ENCODE data around the gene USP21.

Gene USP21

GRCh38 chr1:161200992-161201835 lies 41.9 kb downstream of the USP21 start:
- ChIA-PET POLR2A (no interaction called here), CTCF (interaction anchor here (0.9 to 13.8 kb wide), 13 partner anchors 9 to 181 kb away, joined by 3 to 117 read pairs (median 9); partner anchors contain the start of genes PPOX and TOMM40L)
- no peak for DNase-seq (ENCODE audit: extremely low spot score)
- TF ChIP-seq, protein P1, sequence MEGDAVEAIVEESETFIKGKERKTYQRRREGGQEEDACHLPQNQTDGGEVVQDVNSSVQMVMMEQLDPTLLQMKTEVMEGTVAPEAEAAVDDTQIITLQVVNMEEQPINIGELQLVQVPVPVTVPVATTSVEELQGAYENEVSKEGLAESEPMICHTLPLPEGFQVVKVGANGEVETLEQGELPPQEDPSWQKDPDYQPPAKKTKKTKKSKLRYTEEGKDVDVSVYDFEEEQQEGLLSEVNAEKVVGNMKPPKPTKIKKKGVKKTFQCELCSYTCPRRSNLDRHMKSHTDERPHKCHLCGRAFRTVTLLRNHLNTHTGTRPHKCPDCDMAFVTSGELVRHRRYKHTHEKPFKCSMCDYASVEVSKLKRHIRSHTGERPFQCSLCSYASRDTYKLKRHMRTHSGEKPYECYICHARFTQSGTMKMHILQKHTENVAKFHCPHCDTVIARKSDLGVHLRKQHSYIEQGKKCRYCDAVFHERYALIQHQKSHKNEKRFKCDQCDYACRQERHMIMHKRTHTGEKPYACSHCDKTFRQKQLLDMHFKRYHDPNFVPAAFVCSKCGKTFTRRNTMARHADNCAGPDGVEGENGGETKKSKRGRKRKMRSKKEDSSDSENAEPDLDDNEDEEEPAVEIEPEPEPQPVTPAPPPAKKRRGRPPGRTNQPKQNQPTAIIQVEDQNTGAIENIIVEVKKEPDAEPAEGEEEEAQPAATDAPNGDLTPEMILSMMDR (IDR thresholded peaks at IDR 0.05; ENCODE audit: control extremely low read depth, extremely low read depth, low read depth, missing control alignments): no peak

GRCh38 chr1:161201836-161202712 lies 42.8 kb downstream of the USP21 start, which contains the start of gene NDUFS2:
TSS of gene NDUFS2 (plus strand) at chr1:161202367. CDS start at chr1:161202386, 19 bp downstream.
- CTCF ChIA-PET: interaction anchor here (0.9 to 13.8 kb wide), 17 partner anchors 9 to 180 kb away, joined by 3 to 117 read pairs (median 6); partner anchors contain the start of genes APOA2, PPOX and TOMM40L
- TF ChIP-seq, protein P1 (IDR thresholded peaks at IDR 0.05; ENCODE audit: control extremely low read depth, extremely low read depth, low read depth, missing control alignments): peak; percentile 10
- DNase-seq (ENCODE audit: extremely low spot score): peak; percentile 94
- POLR2A ChIA-PET: interaction anchor here (0.9 to 1.0 kb wide), 2 partner anchors 23 to 36 kb away, joined by 4 read pairs; partner anchors contain the start of genes PPOX and TOMM40L

- ChIA-PET CTCF (interaction anchor here (1.0 to 13.8 kb wide), 8 partner anchors 9 to 176 kb away, joined by 3 to 117 read pairs (median 6); partner anchors contain the start of gene TOMM40L), POLR2A (interaction anchor here (1.4 kb wide), 1 partner anchor 19 kb away, joined by 3 read pairs; the partner anchor contains the start of gene TOMM40L)
- TF ChIP-seq, protein P1 (IDR thresholded peaks at IDR 0.05; ENCODE audit: control extremely low read depth, extremely low read depth, low read depth, missing control alignments): no peak
- no peak for DNase-seq (ENCODE audit: extremely low spot score)
Observed at GRCh38 chr1:161206411-161207140, 47.3 kb downstream of the USP21 start.

GRCh38 chr1:161207173-161207572 lies 47.9 kb downstream of the USP21 start:
- ChIA-PET CTCF (interaction anchor here (1.0 to 13.8 kb wide), 6 partner anchors 9 to 175 kb away, joined by 3 to 117 read pairs (median 16); partner anchors contain the start of gene TOMM40L), POLR2A (interaction anchor here (1.4 kb wide), 1 partner anchor 18 kb away, joined by 3 read pairs; the partner anchor contains the start of gene TOMM40L)
- DNase-seq (ENCODE audit: extremely low spot score): no peak
- TF ChIP-seq, protein P1 (IDR thresholded peaks at IDR 0.05; ENCODE audit: control extremely low read depth, extremely low read depth, low read depth, missing control alignments): no peak

GRCh38 chr1:161209790-161210409 lies 50.6 kb downstream of the USP21 start:
- CTCF ChIA-PET: interaction anchor here (0.8 to 13.8 kb wide), 17 partner anchors 8 to 173 kb away, joined by 3 to 248 read pairs (median 5); partner anchors contain the start of genes APOA2, CFAP126, NDUFS2 and TOMM40L
- peak; percentile 74 for DNase-seq (ENCODE audit: extremely low spot score)
- TF ChIP-seq, protein P1 (IDR thresholded peaks at IDR 0.05; ENCODE audit: control extremely low read depth, extremely low read depth, low read depth, missing control alignments): peak; percentile 90
- POLR2A ChIA-PET: no interaction called here
